C1 segment of cervical spinal cord (tissue), 14 donors: ENCODE measurements around the gene SSPN.
"Not testable (repeated sequence)": the region's sequence is repeated elsewhere in the genome, so short reads cannot be mapped to it uniquely, and the experiment has no call there.

ENCODE experiments used
- DNase-seq, 14 donors: peaks; one replicate each; lab custom pipeline; 2025; lab: John Stamatoyannopoulos, UW

Gene SSPN

DNA sequence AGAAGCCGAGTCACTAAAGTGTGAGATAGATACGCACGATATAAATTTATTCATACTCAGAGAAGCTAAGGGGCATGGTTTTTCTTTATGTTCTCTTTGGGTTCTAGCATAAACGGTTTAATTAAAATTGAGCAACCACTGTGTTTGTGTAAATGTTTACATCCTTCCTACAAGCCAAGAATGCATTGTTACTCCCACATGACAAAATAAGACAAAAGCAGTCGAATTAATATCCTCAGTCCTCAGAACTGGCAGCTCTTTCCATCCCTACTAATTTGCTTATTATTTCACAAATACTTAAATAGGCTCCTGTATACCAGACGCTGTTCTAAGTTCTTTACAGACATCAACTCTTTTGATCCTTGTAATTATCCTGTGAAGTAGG, 32.0 kb downstream of the SSPN start:
- peak in 1 of 14 donors; percentile 66 for DNase-seq

DNA sequence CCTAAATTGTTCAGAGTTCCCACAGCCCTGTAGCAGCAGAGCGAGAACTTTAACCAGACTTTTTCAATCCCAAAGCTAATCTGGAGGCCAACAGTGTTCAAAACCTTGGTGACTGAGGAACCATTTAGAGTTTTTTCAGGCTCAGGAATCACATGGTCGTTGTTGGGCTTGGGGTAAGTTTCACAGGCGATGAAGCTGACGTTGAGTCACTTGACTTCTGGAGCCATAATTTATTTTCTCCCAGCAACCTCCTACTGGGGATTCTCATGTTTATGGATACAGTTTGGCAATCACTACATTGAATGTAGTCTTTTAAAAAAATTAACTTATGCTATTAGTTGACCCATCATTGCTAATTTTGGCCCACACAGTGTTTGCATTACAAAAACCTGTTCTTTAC, 34.5 kb downstream of the SSPN start:
- DNase-seq = no peak

DNA sequence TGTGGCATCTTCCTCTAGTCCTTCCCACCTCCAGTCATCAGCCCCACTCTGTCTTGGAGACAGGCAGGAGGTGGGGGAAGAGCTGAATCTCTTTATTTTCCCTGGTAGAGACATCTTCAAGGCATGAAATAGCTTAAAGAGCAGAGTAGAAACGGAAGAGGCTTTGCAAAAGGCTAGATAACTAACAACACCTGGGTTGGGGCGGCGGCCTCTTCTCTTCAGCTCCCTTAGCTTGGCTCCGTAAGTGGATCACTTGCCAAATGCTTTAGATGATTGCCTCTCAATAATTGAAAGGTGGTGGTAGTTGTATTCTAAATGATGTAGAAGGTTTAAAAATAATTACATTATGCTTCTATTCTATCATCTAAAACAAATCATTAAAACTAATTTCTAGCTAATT, 36.1 kb downstream of the SSPN start:
- DNase-seq = no peak

- DNase-seq = no peak
Measured at GRCh38 chr12:26231921-26232320, 36.5 kb downstream of the SSPN start.

DNA sequence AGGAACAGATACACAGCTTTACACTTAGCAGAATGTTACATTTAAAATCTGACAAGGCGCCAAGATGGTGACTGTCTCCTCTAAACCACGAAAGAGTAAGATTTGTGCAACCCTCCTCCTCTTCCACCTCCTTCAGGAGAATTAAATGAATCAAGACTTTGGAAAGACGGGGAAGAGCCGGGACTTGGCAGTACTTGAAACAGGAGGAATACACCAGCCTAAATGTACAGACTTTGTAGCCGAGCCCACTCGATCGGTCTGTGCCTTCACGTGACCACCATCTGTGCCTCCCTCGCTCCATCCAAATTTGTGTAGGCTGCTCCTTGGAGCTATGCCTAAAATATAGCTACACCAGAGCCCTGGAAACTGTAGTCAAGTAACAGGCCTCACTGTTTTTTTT, 38.3 kb downstream of the SSPN start:
- DNase-seq = peak in 2 of 14 donors; percentile 19 to 93

- DNase-seq = not testable (repeated sequence)
Measured at GRCh38 chr12:26235465-26235864, 40.1 kb downstream of the SSPN start.

DNA sequence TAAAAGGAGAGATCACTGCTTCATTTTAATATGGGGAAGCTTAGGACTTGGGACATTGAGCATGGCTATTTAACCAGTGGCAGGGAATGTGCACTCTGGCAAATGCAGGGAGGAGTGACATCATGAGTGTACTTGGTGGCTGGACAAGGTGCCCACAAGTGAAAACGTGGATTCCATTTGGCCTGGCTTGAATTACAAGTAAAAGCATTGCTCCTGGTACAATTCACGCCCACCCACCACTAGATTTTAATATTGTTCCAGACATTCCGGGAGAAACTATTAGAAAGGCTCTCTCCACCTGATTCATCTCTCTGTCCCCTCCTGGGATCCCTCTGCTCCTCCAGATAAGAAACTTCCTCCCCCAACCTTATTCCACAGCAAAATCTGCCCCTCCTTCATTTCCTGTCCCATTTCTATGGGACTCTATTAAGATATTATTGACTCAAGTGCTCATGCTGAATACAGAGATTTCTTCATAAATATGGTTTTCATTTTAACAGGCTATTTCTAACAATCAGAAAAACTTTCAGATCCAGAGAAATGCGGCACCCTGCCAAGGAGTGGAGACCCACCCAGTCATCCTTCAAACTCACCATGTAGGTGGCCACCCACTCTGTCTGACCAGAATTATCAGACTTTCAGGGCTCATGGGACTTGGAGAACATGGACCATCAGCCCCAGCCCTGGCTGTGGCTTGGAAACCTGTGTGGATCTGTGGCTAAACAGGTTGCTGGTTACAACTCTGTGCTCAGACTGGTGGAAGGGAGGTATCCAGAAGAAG, 43.2 kb downstream of the SSPN start:
- no peak for DNase-seq

- peak in 12 of 14 donors; percentile 17 to 86 (median 59) for DNase-seq
Measured at GRCh38 chr12:26239122-26239851, 43.9 kb downstream of the SSPN start.

- peak in 3 of 14 donors; percentile 14 to 51 (median 49) for DNase-seq
Measured at GRCh38 chr12:26239852-26240815, 44.8 kb downstream of the SSPN start.

DNA sequence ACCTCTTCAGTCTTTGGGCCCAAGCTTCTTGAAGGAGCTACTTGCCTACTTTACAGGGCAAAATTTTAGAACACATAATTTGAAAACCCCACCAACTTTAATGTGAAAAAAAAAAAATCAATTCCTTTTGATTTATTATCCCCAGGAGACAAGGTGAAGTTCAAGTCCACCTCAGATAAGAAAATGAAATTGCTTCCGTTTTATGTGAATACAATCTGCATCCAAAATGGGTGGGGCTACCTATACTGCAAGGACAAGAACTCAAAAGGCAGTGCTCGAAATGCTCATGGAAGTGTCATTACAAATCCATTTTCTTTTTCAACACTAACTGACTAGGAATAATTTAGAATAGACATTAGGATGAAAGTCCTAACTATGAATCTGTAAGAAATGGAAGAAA, 45.7 kb downstream of the SSPN start:
- DNase-seq = no peak

GRCh38 chr12:26242683-26243082, 47.3 kb downstream of the SSPN start:
- DNase-seq = no peak

DNA sequence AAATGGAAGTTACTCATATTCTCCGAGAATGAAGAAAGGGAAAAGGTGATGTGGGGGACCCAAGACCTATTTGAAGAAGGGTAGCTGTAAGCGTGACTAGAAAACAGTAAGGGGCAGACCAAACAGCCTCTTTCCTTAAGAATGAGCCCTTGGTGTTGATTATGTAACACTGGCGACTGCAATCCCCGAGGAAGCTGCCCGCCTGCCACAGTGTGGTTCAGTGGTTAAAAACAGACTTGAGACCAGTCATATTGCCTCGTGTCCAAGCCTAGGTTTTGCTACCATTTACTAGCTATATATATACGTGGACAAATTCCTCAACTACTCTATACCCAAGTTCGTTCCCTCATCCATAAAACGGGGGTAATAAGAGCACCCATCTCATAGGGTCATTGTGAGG, 49.1 kb downstream of the SSPN start:
- peak in 1 of 14 donors; percentile 10 for DNase-seq

DNA sequence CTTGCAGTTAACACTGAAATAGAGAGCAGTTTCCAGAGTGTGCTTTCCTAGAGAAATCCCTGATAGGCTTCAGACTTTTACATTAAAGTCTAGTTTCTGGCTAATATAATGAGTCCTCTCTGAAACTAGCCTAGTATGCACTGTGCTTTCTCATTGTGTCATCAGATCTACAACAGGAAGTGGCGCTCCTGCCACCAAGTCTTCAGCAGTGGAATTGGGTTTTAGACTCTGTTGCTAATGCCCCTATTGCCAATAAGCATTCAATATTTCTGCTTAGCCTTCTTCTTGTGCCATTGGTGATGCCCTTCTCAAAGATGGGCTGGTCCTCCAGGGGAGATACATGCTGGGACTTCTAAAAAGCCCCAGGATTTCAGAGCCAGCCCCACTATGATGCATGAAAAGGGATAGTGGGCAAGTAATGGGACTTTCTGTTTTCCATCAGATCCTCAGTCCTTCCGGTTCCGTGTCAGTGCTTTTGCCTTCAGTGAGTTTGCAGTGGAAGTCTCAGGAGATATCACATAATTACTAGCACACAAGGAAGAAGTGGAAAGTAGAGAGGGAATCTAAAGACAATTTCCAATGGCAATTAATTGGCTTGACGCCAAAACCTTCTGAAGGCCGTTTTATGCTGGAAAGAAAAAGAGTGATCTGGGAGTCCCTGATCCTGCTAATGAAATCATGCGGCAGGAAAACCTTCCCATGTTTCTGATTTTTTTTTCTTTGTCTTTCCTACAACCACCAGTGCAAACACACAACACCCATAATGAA, 50.0 kb downstream of the SSPN start:
- no peak for DNase-seq

DNA sequence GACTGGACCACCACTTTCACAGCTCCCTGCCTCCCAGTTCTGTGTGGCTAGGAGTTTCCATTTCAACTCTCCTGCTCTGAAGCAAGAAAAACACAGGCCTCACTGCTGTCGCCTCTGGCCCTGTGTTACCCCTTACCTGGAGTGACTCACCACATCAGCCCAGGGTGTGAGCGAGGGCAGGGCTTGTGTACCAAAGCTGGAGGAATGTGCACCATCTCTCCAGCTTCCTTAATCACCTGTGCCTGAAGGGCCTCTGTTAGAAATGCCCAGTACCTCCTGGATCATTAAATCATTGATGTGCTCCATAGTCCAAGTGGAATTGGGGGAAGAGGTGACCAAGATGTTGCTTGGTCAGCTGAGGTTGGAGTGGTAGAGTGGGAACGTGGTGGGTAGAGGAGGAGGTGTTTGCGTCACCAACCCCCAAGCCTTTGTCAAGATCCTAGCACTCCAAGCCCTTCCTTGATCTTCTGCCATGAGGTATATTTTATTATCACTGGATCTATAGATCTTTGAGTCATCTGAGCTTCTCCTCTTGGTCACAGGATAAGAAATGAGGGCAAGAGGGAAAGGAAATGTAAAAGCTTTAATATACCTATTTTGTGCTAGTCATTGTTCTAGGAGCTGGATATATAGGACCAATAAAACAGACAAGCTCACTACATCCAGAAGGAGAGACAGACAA, 51.3 kb downstream of the SSPN start:
- no peak for DNase-seq

DNA sequence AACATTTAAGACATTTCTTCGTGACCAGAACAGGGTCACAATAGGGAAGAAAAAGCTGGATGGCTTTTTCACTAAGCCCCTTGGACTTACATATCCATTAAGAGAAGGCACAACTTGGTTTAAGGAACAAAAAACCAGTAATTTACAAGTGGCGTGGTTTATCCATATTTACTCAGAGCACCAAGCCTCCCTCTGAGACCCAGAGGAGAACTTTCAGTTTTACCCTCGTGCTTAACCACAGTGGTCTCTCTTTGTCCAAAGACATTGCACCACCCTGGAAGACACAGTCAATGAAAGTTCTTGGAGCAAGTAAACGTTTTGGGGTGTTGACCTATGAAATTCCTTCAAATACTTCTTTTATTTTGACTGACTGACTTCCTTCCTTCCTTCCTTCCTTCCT, 52.5 kb downstream of the SSPN start:
- DNase-seq = no peak

GRCh38 chr12:26250801-26251200, 55.4 kb downstream of the SSPN start:
- no peak for DNase-seq

DNA sequence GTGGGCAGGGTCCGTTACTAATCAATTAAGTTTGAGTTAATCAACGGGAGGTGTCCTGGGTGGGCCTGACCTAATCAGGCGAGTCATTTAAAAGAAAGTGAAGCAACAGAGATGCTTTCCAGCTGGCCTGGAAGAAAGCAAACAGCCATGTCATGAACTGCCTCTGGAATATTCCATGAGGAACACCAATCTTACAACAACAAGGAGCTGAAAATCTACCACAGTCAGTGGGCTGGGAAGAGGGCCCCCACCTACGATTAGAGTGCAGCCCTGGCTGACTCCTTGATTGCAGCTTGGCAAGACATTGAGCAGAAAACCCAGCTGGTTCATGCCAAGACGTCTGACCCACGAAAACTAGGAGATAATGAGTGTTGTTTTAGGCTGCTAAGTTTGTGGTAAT, 56.2 kb downstream of the SSPN start:
- DNase-seq = no peak

DNA sequence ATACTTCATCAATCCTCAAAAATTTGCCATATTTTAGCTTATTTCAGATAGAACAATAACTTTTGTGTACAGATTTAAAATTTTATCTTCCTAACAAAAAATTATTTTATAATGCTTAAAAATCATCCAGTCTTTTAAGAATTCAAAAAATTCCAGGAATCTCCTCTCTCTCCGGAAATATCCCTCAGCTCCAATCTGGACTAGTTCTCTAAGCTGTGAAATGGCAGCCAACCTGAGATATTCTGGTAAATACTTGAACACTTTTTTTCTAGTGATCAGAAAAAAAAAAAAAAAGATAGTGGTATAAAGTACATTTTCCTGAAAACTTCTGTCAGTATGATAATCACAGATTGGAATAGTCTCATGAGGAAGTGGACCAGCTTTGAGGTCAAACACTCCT, 57.6 kb downstream of the SSPN start:
- DNase-seq = no peak

- no peak for DNase-seq
Measured at GRCh38 chr12:26255893-26256645, 60.7 kb downstream of the SSPN start.
